H1 (cell line): ENCODE measurements around the gene DDC. TPM values are rescaled to one million over a fixed set of nuclear protein-coding genes. Genes with fewer than 3 reads are reported as not detected.
A peak's percentile ranks its signal among the peaks of the same experiment; 100 is the strongest.

ENCODE experiments used
- ASH2L ChIP-seq: fragments of 200-600, 300-600 bp; sonication (generic); IDR thresholded peaks from one replicate; pipeline ENCODE4 v1.7.1; 2017; ENCODE audit warnings: low read length
- CHD7 ChIP-seq: fragments of 300-600 bp; sonication (generic); IDR thresholded peaks from 2 replicates; pipeline ENCODE4 v1.7.1; 2012; ENCODE audit warnings: low read length, moderate library complexity, mild to moderate bottlenecking, inconsistent platforms; ENCODE audit not compliant: insufficient replicate concordance
- CTCF ChIP-seq, 3 experiments: IDR thresholded peaks; 1 replicate in 2 of 3; 2 replicates in 1 of 3; pipeline versions ENCODE4 v1.5.1 to v1.6.1; 2011; ENCODE audit warnings: low read length in 3 of 3, mild to moderate bottlenecking in 3 of 3, inconsistent platforms in 2 of 3, low read depth in 1 of 3, moderate library complexity in 1 of 3; ENCODE audit not compliant: insufficient read depth in 1 of 3; ENCODE audit errors: control extremely low read depth in 1 of 3
- HDAC6 ChIP-seq: IDR thresholded peaks from one replicate; pipeline ENCODE4 v1.7.1; 2012; ENCODE audit warnings: low read depth, mild to moderate bottlenecking, inconsistent platforms, low read length, moderate library complexity
- RXRA ChIP-seq: IDR thresholded peaks from 2 replicates; pipeline ENCODE4 v1.6.1; 2011; ENCODE audit warnings: low read depth, mild to moderate bottlenecking, low read length, moderate library complexity; ENCODE audit not compliant: insufficient read depth
- SP1 ChIP-seq: IDR thresholded peaks from 2 replicates; pipeline ENCODE4 v1.6.1; 2011; ENCODE audit warnings: low read depth, low read length
- TAF7 ChIP-seq: optimal IDR thresholded peaks from 2 replicates; pipeline ENCODE3; 2011; ENCODE audit warnings: low read depth, mild to moderate bottlenecking, inconsistent platforms, low read length, moderate library complexity, borderline replicate concordance
- YY1 ChIP-seq: IDR thresholded peaks from 2 replicates; pipeline ENCODE4 v1.6.1; 2011; ENCODE audit warnings: low read depth, mild to moderate bottlenecking, low read length
- polyA plus RNA-seq, 7 experiments: library from polyadenylated mRNA; depleted of rRNA in 3 of 7; stranded (reverse) in 5 of 7; unstranded in 2 of 7; fragments of >200 nt in 5 of 7; fragments of 200-250 nt in 2 of 7; gene quantifications; 1 replicate in 5 of 7; 2 replicates in 1 of 7; 4 replicates in 1 of 7; pipeline versions ENCODE4 v1.2.1 to v1.2.3, GENCODE V29; 2011 to 2013; ENCODE audit warnings: missing spikeins in 2 of 7, mixed read lengths in 2 of 7
- total RNA-seq: library from RNA; stranded (reverse); fragmentation: NEBNext Ultra II Directional; extraction: Animal tissue kit (Norgen Biotek cat#: 25700); gene quantifications from 2 replicates; pipeline ENCODE4 v1.2.1, GENCODE V29; 2021

The DDC gene
- total and polyA plus RNA-seq, 2 of the 8 experiments (the other 6 are each of a cell fraction or from before 2014, with no cell fraction given), result 0.05 TPM; not detected in 1

DNA sequence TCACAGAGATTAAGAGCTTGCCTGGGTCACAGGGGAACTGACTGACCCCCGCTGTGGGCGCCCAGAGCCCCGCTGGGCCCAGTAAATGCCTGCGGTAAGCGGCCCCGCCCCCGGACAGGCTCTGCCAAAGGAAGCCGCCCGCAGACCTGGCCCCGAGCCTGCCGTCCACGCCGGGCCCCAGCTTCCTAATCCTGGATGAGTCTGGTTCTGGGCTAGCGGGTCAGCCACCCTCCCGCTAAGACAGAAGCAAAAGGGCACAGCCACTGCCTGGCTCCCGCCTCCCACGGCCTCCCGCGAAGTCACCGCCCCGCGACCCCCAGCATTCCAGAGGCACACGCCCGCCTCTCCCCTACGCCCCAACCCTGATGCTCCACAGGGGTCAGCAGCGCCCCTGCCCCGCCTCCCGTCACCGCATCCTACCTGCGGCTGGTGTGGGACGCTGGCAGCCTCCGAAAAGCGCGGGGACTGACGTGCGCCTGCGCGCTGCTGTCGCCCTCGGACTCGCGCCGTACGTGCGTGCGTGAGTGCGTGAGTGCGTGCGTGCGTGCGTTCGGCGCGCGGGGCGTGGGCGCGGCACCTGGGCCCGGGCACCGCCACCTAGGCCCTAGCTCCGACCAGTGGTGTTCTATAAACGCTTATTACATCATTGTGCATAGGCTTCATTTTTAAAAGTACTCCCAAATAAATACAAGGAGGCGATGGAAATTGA is 115.2 kb downstream of the DDC start, which contains the start of gene FIGNL1 (continued):
- TF ChIP-seq CHD7 (no peak), YY1 (no peak), SP1 (no peak), RXRA (no peak), HDAC6 (no peak), CTCF (IDR thresholded peaks at IDR 0.05; ENCODE audit: control extremely low read depth in 1 of 3, insufficient read depth in 1 of 3, low read depth in 1 of 3, low read length in 3 of 3) (no peak), ASH2L (peak; percentile 85), TAF7 (no peak)
